IgD-negative memory B cell (primary cell): ENCODE measurements around the gene CTIF. TPM values are rescaled to one million over a fixed set of nuclear protein-coding genes. Genes with fewer than 3 reads are reported as not detected.
A peak's percentile ranks its signal among the peaks of the same experiment; 100 is the strongest.

ENCODE experiments used
- H3K27ac Mint-ChIP-seq, 3 donors: one replicate each; pipeline ENCODE4 v1.8.0; 2020 to 2022; ENCODE audit warnings: mild to moderate bottlenecking in 3 of 3, mixed read lengths in 3 of 3, moderate library complexity in 1 of 3
- H3K27me3 Mint-ChIP-seq: one replicate; pipeline ENCODE4 v1.8.0; 2021; ENCODE audit warnings: mixed read lengths
- H3K36me3 Mint-ChIP-seq: one replicate; pipeline ENCODE4 v1.8.0; 2020; ENCODE audit warnings: mild to moderate bottlenecking, mixed read lengths
- H3K4me1 Mint-ChIP-seq, 3 donors: one replicate each; pipeline ENCODE4 v1.8.0; 2020 to 2022; ENCODE audit warnings: mixed read lengths in 3 of 3, mild to moderate bottlenecking in 1 of 3
- H3K4me3 Mint-ChIP-seq, 4 donors: one replicate each; pipeline ENCODE4 v1.8.0; 2020 to 2022; ENCODE audit warnings: mild to moderate bottlenecking in 4 of 4, mixed read lengths in 4 of 4, moderate library complexity in 3 of 4
- H3K9me3 Mint-ChIP-seq, 3 donors: one replicate each; pipeline ENCODE4 v1.8.0; 2020 to 2021; ENCODE audit warnings: mixed read lengths in 3 of 3, mild to moderate bottlenecking in 1 of 3
- polyA plus RNA-seq: library from polyadenylated mRNA; unstranded; fragments of 300-500 nt; fragmentation: Illumina TruSeq; gene quantifications from one replicate; pipeline ENCODE4 v1.2.3, GENCODE V29; 2021

Gene CTIF
- polyA plus RNA-seq, 1 donor from 2014 or later = not detected

DNA sequence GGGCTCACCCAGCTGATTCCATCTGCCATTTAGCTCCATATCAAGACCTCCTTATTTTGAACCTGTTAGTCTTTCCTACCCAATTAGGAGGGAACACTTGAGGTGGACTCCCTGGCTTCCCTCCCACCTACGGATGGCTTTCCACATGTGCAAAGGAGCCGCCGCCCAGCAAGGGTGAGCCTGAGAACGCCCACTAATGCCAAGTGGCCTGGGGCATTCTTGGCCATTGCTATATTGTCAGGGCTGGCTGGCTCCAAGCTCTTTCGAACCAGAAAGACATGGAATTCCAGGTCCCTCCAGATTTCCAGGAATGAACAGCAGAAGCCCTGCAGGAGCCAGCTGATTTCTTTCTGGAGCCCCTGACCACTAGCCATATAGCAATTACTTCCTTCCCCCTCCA, 215.7 kb downstream of the CTIF start:
- H3K4me3 Mint-ChIP-seq = no peak overlapping the region

DNA sequence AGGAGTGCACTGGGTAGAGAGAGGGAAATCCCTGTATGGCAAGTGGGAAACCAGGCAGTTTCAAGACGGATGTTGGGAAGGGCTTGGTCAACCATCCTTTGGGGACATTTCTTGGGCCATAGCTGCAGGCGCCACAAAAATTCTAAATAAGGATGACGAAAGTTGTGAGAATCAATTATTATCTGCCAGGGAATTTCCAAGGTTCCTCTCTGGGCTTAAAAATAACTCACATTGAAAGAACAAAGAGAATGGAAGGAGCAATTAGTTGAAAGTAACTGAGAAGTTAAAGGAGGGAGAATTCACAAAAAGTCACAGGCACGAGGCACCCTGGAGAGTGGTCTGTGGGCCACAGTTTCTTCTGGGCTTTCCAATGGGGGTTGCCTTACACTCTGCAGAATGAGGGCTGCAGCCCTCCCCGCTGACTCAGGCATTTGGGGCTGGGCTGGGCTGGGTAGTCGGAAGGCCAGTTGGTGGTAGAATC, 216.2 kb downstream of the CTIF start:
- Mint-ChIP-seq H3K27ac (no peak overlapping the region), H3K36me3 (no peaks in the 10 kb centered on the region), H3K4me3 (no peak overlapping the region), H3K4me1 (peaks cover 2 to 6% (median 5%) of the 10 kb centered on the region in 3 donors), H3K9me3 (no peaks in the 10 kb centered on the region), H3K27me3 (no peaks in the 10 kb centered on the region)

More for the DNA sequence above, 215.7 kb downstream of the CTIF start:
- no peaks in the 10 kb centered on the region for H3K9me3 Mint-ChIP-seq
- peaks cover 2 to 6% (median 5%) of the 10 kb centered on the region in 3 donors for H3K4me1 Mint-ChIP-seq
- no peaks in the 10 kb centered on the region for H3K27me3 Mint-ChIP-seq
- no peaks in the 10 kb centered on the region for H3K36me3 Mint-ChIP-seq
- H3K27ac Mint-ChIP-seq = no peak overlapping the region

DNA sequence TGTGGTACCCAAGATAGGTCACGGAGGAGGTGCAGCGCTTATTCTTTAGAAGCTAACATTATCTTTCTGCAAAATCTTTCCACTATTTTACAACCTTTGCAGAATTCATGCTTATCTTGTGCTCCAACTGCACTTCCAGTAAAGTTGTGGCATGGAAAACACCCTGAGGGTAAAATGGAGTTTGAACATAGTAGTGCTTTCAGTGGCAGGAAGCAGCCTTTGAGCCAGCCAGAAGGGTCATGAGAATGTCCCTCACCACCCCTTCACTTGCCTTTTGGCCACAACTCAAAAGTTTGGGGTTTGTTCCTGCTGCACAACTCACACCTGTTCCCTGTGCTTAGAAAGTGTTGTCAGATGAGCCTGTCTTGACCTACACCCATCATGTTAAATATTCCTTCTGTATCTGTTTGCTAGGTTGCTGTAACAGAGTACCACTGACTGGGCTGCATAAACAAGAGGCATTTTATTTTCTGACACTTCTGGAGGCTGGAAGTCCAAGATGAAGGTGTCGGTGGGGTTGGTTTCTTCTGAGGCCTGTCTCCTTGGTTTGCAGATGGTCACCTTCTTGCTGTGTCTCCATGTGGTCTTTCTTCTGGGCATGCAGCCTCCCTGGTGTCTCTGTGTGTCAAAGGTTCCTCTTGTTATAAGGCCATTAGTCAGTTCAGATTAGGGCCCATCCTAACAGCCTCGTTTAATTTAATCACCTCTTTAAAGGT, 217.8 kb downstream of the CTIF start:
- Mint-ChIP-seq H3K27ac (no peak overlapping the region), H3K9me3 (no peaks in the 10 kb centered on the region), H3K4me3 (no peak overlapping the region), H3K4me1 (peaks cover 3 to 6% (median 5%) of the 10 kb centered on the region in 3 donors), H3K27me3 (no peaks in the 10 kb centered on the region), H3K36me3 (no peaks in the 10 kb centered on the region)

DNA sequence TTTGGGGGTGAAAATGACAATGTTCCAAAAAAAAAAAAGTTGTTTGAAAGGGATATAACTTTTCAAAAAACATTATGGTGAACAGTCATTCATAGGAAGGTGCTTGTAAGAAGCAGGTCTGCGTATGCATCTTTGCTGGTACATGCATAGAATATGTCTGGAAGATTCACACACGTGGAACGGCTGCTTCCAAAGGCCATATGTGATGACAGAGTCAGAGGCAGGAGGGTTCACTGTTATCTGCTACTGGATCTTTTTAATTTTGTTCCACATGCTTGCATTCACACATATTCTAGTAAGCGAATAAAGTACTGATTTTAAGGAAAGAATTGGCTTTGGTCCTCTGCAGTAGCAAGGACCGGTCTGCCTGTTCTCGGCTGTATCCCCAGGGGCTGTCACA, 218.5 kb downstream of the CTIF start:
- no peak overlapping the region for H3K4me3 Mint-ChIP-seq

DNA sequence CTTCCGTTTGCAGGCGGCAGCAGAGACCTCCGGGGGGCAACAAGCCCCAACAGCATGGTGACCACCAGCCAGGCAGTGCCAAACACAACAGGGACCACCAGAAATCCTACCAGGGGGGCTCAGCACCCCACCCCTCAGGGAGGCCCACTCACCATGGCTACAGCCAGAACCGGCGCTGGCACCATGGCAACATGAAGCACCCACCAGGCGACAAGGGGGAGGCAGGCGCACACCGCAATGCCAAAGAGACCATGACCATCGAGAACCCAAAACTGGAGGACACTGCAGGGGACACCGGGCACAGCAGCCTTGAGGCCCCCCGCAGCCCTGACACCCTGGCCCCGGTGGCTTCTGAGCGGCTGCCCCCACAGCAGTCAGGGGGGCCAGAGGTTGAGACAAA, 219.1 kb downstream of the CTIF start:
- Mint-ChIP-seq H3K4me1 (peaks cover 3 to 6% (median 5%) of the 10 kb centered on the region in 3 donors), H3K36me3 (no peaks in the 10 kb centered on the region), H3K9me3 (no peaks in the 10 kb centered on the region), H3K27me3 (no peaks in the 10 kb centered on the region), H3K4me3 (no peak overlapping the region), H3K27ac (no peak overlapping the region)

More for the DNA sequence above, 218.5 kb downstream of the CTIF start:
- peaks cover 3 to 6% (median 5%) of the 10 kb centered on the region in 3 donors for H3K4me1 Mint-ChIP-seq
- no peaks in the 10 kb centered on the region for H3K9me3 Mint-ChIP-seq
- no peak overlapping the region for H3K27ac Mint-ChIP-seq
- no peaks in the 10 kb centered on the region for H3K36me3 Mint-ChIP-seq
- H3K27me3 Mint-ChIP-seq = no peaks in the 10 kb centered on the region

DNA sequence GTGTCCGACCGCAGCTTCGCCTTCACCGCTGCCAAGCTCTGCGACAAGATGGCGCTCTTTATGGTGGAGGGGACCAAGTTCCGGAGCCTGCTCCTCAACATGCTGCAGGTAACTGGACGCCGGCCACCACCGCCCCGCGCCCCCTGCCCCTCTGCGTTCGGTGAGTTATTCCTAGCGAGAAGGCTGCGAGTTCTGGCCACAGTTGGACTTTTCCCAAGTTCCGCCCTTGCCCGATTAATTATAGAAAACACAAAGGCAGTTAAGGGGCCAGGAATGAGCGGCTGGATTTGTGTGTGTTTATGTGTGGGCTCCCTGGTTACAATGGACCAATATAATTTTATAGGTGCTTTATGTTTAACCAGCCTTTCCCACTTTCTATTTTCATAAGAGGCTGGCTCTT, 222.8 kb downstream of the CTIF start:
- Mint-ChIP-seq H3K4me1 (peaks cover 0 to 1% (median 0%) of the 10 kb centered on the region in 3 donors), H3K36me3 (no peaks in the 10 kb centered on the region), H3K9me3 (no peaks in the 10 kb centered on the region), H3K4me3 (no peak overlapping the region), H3K27ac (no peak overlapping the region), H3K27me3 (no peaks in the 10 kb centered on the region)

DNA sequence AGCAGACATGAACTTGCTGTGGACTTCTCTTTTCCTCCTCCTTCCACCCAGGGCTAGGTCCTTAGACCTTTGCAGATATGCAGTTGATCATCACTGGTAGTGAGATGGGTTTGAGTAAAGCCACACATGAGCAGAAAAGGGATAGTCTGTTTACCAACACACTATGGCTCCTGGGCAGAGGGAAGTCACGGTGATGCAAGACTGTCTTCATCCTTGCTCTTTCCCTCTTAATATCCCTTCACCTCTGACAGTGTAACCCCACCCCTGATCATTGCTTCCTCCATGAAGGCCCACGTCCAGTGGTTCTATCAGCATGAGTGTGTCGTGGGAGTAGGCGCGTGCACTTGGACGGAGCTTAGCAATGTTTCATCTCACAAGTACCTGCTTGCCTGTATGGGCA, 223.2 kb downstream of the CTIF start:
- no peak overlapping the region for H3K4me3 Mint-ChIP-seq
- no peak overlapping the region for H3K27ac Mint-ChIP-seq
- peaks cover 0 to 1% (median 0%) of the 10 kb centered on the region in 3 donors for H3K4me1 Mint-ChIP-seq
- no peaks in the 10 kb centered on the region for H3K36me3 Mint-ChIP-seq
- no peaks in the 10 kb centered on the region for H3K9me3 Mint-ChIP-seq
- peaks cover 2% of the 10 kb centered on the region for H3K27me3 Mint-ChIP-seq

DNA sequence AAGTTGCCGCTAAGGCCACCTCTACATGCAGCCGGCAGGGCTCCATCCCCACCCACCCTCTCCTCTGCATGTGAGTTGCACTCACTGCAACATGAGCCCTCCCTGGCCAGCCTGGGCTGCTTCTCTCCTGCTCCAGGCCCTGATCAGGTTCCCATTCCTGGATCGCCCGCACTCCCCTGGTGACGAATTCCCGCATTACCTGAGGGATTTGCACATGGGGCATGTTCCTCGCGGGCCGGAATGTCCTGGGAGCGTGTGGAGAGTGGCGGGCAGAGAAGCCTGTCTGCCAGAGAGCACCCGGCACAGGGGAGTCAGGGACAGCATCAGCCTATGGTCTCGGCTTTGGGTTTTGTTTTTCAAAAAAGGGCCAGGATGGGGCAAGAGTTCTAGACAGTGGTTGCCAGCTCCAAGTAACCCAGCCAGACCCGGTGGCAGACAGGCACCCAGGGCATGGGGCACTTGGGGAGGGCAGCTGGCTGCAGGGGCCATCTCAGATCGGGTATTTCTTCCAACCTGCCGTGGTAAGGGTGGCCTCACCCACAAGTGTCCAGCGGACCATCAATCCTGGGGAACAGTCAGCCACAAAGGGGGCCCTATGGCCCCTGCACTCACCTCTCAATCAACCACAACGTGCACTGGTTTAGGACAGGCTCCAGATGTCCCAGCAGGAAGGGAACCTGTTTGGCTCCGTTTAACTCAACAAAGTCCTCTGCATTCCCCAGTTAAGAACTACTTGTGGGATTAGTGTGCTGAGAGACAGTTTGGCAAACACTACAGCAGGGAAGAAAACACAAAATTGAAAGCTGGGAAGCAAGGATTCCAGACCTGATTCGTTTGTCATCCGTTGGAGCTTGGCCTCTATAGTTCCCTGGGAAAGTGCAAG, 224.2 kb downstream of the CTIF start:
- Mint-ChIP-seq H3K4me3 (no peak overlapping the region), H3K27ac (no peak overlapping the region), H3K27me3 (peaks cover 2% of the 10 kb centered on the region), H3K9me3 (no peaks in the 10 kb centered on the region), H3K36me3 (no peaks in the 10 kb centered on the region), H3K4me1 (peaks cover 0 to 3% (median 0%) of the 10 kb centered on the region in 3 donors)

DNA sequence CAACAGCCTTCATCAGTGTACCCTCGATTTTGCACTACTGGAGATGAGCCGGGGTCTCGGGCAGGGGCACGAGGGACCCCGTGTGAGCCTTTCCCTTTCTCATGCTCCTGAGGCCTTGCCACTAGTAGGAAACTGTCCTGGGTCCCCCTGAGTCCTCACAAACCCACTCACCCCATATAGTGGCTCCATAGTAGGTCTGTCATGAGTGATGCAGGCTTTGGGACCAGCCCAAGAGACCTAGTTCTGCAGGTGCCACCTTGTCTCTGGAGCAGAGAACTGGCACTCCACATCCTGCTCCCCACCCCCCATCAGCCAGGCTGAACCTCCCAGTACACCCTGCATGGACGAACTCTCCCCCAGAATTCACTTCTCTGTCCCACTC, 224.9 kb downstream of the CTIF start:
- Mint-ChIP-seq H3K27me3 (peaks cover 2% of the 10 kb centered on the region), H3K27ac (no peak overlapping the region), H3K9me3 (no peaks in the 10 kb centered on the region), H3K36me3 (no peaks in the 10 kb centered on the region), H3K4me1 (peaks cover 0 to 3% (median 0%) of the 10 kb centered on the region in 3 donors), H3K4me3 (no peak overlapping the region)

DNA sequence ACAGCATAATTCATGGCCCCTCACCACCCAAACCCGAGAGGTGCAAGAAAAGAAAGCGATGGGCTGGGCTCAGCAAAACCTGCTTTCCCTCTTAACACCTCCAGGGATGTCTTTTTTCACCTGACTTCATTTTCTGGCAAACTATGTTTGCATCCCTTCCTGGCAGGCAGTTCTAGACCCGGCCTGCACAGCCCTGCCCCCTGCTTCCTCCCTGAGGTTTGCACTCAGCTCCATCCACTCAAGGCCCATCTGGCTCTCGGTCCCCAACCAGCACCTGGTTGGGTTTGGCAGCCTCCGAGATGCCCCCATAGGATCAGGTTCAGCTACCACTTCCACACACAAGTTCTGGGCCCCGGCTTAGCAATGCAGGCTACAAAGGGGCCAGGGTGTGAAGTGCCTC, 226.2 kb downstream of the CTIF start:
- Mint-ChIP-seq H3K36me3 (no peaks in the 10 kb centered on the region), H3K27me3 (peaks cover 2% of the 10 kb centered on the region), H3K9me3 (no peaks in the 10 kb centered on the region), H3K27ac (no peak overlapping the region), H3K4me3 (no peak overlapping the region), H3K4me1 (peaks cover 0 to 3% (median 0%) of the 10 kb centered on the region in 3 donors)

DNA sequence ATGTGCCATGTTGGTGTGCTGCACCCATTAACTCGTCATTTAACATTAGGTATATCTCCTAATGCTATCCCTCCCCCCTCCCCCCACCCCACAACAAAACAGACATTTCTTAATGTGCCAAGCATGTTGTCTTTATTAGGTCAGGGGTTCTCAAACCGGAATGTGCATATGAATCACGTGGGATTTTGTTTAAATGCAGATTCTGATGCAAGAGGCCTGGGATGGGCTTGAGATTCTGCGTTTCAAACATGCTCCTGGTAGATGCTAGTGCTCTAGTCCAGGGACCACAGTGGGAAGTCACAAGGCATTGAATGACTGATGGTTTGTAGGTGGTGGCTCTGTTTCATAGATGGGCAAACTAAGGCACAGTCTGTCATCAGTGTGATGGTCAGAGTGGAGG, 227.2 kb downstream of the CTIF start:
- H3K9me3 Mint-ChIP-seq = no peaks in the 10 kb centered on the region
- no peak overlapping the region for H3K4me3 Mint-ChIP-seq
- H3K27me3 Mint-ChIP-seq = peaks cover 2% of the 10 kb centered on the region
- peaks cover 0 to 2% (median 0%) of the 10 kb centered on the region in 3 donors for H3K4me1 Mint-ChIP-seq
- no peak overlapping the region for H3K27ac Mint-ChIP-seq
- H3K36me3 Mint-ChIP-seq = no peaks in the 10 kb centered on the region

DNA sequence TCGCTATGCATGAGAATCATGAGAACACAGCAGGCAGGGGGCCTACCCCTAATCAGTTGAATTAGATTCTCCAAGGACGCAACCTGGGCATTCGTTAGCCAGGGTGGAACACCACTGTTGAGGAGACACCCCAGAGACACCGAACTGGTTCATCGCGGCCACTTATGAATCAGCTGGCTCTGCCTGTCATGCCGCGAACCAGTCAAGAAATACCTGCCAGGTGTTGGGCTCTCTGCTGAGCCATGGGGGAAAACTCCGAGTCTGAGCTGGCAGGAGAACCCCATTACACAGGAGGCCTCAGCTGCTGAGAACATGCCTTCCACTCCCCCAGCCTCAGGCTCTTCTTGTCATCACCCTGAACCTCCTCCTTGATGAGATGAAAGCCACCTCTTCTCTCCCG, 227.7 kb downstream of the CTIF start:
- Mint-ChIP-seq H3K4me3 (no peak overlapping the region), H3K27me3 (peaks cover 2% of the 10 kb centered on the region), H3K36me3 (no peaks in the 10 kb centered on the region), H3K9me3 (no peaks in the 10 kb centered on the region), H3K4me1 (peaks cover 0 to 2% (median 0%) of the 10 kb centered on the region in 3 donors), H3K27ac (no peak overlapping the region)

DNA sequence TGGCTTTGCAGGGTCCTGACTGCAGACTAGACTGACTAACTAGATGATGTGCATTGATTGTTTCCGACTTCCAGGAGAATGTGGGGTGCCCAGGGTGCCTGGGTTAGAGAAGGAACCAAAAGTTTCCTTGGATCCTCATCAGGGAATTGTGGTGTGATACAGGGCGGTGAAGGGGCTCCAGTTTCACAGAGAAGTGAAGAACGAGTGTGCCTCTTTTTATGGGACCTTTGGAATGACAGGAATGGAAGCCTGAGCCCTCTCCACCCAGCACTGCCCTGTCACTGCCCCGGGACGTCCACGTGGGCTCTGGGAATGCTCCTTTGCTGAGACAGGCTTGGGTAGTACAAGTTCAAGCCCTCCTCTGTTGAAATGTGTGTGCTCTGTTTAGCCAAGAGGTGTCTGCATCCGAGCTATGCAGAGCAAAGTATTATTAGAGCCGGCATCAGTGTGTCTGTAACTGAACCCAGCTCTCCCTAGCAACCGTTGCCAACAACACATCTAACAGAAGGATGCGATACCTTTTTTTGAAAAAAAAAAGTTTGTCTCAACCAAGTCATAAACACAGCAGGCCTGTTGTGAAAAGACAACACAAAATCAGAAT, 228.4 kb downstream of the CTIF start:
- Mint-ChIP-seq H3K9me3 (no peaks in the 10 kb centered on the region), H3K36me3 (no peaks in the 10 kb centered on the region), H3K27ac (no peak overlapping the region), H3K27me3 (peaks cover 2% of the 10 kb centered on the region), H3K4me3 (no peak overlapping the region), H3K4me1 (peaks cover 0 to 2% (median 0%) of the 10 kb centered on the region in 3 donors)

DNA sequence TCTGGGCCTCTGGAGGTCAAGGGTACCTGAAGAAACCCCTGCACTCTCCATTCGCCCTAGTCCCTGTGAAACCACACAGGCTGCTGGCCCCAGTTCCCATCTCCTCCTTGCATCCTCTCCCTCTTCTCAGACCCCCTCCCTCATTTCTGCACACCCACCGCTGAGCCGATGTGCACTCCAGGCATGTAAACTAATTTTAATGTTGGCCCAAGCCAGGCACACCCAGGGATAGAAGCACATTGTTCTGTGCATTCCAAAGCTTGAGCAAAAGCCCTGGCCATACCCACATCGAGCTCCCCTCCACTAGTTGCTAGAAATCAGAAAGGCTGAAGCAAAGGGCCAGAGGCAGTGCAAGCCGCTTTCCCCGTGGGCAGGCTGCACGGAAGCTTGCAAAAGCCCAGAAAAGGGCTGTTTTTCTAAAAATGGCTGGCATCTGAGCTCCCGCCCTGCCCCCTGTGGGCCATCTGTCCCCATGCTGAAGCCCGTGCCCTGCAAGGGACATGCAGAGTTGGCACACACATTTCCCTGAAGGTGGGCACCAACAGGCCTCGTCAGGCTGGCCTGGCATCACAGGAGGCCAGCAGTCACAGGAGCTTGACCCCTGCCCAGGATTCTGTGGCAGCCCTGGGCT, 230.3 kb downstream of the CTIF start:
- H3K4me3 Mint-ChIP-seq = no peak overlapping the region
- H3K4me1 Mint-ChIP-seq = peaks cover 0 to 2% (median 0%) of the 10 kb centered on the region in 3 donors
- peak overlapping the region in 1 of 3 donors; percentile 43 for H3K27ac Mint-ChIP-seq
- H3K9me3 Mint-ChIP-seq = no peaks in the 10 kb centered on the region
- H3K27me3 Mint-ChIP-seq = peaks cover 2% of the 10 kb centered on the region
- no peaks in the 10 kb centered on the region for H3K36me3 Mint-ChIP-seq

DNA sequence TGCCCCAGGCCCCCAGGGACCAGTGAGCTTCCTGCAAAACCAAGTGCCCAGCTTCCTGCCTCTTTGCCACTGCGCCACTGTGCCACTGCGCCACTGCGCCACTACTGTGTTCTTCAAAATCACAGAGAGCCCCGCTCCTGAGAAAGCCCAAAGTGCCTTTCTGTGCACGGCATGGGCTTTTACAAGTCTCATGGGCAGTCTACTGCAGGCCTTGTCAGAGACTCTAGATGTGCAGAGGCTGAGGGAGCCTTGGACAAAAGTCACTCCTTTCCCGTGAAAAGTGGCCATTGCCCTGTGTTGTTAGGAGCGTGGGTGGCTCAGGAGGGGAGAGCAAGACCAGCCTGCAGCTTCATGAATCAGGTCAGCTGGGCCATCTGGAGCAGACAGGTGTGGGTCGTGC, 231.4 kb downstream of the CTIF start:
- no peaks in the 10 kb centered on the region for H3K9me3 Mint-ChIP-seq
- H3K27me3 Mint-ChIP-seq = peaks cover 2% of the 10 kb centered on the region
- H3K36me3 Mint-ChIP-seq = no peaks in the 10 kb centered on the region
- no peak overlapping the region for H3K27ac Mint-ChIP-seq
- H3K4me3 Mint-ChIP-seq = no peak overlapping the region
- peaks cover 0 to 2% (median 0%) of the 10 kb centered on the region in 3 donors for H3K4me1 Mint-ChIP-seq
